Psoas muscle (tissue), 8 donors: ENCODE measurements around the gene AIDA. TPM values are rescaled to one million over a fixed set of nuclear protein-coding genes. Genes with fewer than 3 reads are reported as not detected.

Source experiments
- ATAC-seq, 4 donors: fragments of 200-7000 bp; cut with Tn5 transposase; one replicate each; pipeline ENCODE4 v1.9.1; 2020; ENCODE audit warnings: moderate library complexity in 3 of 4, mild to moderate bottlenecking in 2 of 4
- DNase-seq, 2 donors: peaks; one replicate each; pipeline ENCODE4 v3.0.0-alpha.2; 2020
- H3K27ac ChIP-seq: fragments of 200-600 bp; one replicate; pipeline ENCODE4 v1.8.0; 2022
- H3K27me3 ChIP-seq, 3 donors: fragments of 200-600 bp in 1 of 3; one replicate each; pipeline versions ENCODE4 v1.6.1 to v1.8.0; 2013 to 2022; ENCODE audit warnings: low read length in 2 of 3, mild to moderate bottlenecking in 2 of 3, moderate library complexity in 1 of 3; ENCODE audit not compliant: insufficient read depth in 3 of 3
- H3K36me3 ChIP-seq, 2 donors: fragments of 200-600 bp in 1 of 2; one replicate each; pipeline versions ENCODE4 v1.6.1 to v1.8.0; 2013 to 2022; ENCODE audit warnings: low read depth in 1 of 2, mild to moderate bottlenecking in 1 of 2, moderate library complexity in 1 of 2; ENCODE audit not compliant: insufficient read depth in 1 of 2
- H3K4me1 ChIP-seq: fragments of 200-600 bp; one replicate; pipeline ENCODE4 v1.8.0; 2022
- H3K4me3 ChIP-seq: fragments of 200-600 bp; one replicate; pipeline ENCODE4 v1.8.0; 2022; ENCODE audit warnings: mild to moderate bottlenecking
- H3K9me3 ChIP-seq: fragments of 200-600 bp; one replicate; pipeline ENCODE4 v1.8.0; 2022
- CTCF ChIP-seq: fragments of 200-600 bp; IDR thresholded peaks from one replicate; pipeline ENCODE4 v1.8.0; 2022; ENCODE audit warnings: antibody characterized with exemption
- WGBS, 3 donors: extraction: QIAGEN DNeasy Blood & Tissue Kit; methylation state at CpG; one replicate each; pipeline versions ENCODE4 v1.1.6 to v1.1.7; 2013; 5-methylcytosine and 5-hydroxymethylcytosine counted together
- intact Hi-C, 2 donors: fragments of 100-400 bp; cut with DNase I; formaldehyde crosslinking; loops; one replicate each; pipeline versions ENCODE4 v1.11.0 to v1.14.2; 2022
- polyA plus RNA-seq, 3 donors: library from polyadenylated mRNA; stranded (reverse); fragments of 200-250 nt; gene quantifications; one replicate each; pipeline ENCODE4 v1.2.3, GENCODE V29; 2013
- total RNA-seq, 4 donors: library from RNA; stranded (reverse); fragmentation: NEBNext Ultra II Directional in 2 of 4; extraction: Animal tissue kit (Norgen Biotek cat#: 25700) in 2 of 4; gene quantifications; one replicate each; pipeline versions ENCODE4 v1.2.1 to v1.2.4, GENCODE V29; 2021 to 2023
- donor health status: healthy with polysubstance abuse.
- donor health status: DM: no; HTN: no; CAD: no; lungs with moderate emphysema.
- donor health status: Bipolar disorder and iron deficiency.
- donor health status: healthy.
- donor health status: DM: yes; HTN: yes; CAD: no.
- donor health status: DM: no; HTN: no; CAD: no.
- donor health status: DM: no; HTN: no; CAD: no.
- donor health status: DM: yes; HTN: yes; CAD: no.

Gene AIDA
- total and polyA plus RNA-seq, 7 donors: 17.8 to 57.9 (median 37.8) TPM

DNA sequence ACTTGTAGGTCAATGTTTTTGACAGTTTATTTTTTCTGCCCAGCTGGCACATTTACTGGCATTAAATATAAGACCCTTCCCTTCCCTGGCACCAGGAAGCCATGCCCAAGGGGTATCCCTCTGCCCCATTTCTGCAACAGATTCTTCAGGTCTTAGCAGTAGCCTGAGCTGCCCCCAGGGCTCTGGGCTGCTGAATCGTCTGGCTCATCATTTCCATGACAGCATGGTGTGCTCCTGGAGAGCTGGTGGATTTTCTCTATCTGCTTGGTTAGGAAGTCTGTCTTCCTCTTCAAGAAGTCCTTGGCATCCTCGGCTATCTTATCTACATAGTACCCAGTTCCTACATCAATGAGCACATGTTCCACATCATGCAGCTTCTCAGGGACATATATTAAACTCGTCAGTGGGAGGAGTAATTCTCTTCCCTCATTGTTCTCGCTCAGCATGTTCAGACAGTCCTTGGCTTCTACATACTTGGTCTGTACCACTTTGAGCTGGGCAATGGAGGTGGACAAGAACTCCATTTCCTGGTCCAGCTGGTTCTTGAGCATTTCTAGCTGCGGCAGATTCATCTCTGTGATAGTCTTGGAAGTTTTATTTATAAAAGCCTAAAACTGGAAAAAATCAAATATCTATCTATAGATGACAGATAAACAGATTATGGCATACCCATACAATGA, 70.9 kb downstream of the AIDA start:
- WGBS, 3 donors: 73 to 79% (median 76%) methylated on average over 5 of the region's 5 CpGs
- Histone ChIP-seq H3K9me3 (no peaks in the 10 kb centered on the region), H3K27me3 (no peaks in the 10 kb centered on the region), H3K27ac (no peak overlapping the region), H3K36me3 (peaks cover 0 to 46% of the 10 kb centered on the region in 2 donors), H3K4me1 (peaks cover 10% of the 10 kb centered on the region), H3K4me3 (no peak overlapping the region)
- no peak for ATAC-seq
- intact Hi-C loops: no loop called here
- DNase-seq: no peak
- no peak for TF ChIP-seq CTCF

GRCh38 chr1:222634180-222635013, 77.9 kb downstream of the AIDA start:
- intact Hi-C loops: loop anchor here (1.0 to 5.0 kb wide), 3 partner anchors 167 to 172 kb away; no protein-coding TSS in a partner anchor
- no peak overlapping the region for H3K4me3 ChIP-seq
- no peaks in the 10 kb centered on the region for H3K9me3 ChIP-seq
- H3K27ac ChIP-seq: peak overlapping the region; percentile 20
- no peak for DNase-seq
- no peaks in the 10 kb centered on the region for H3K27me3 ChIP-seq
- H3K4me1 ChIP-seq: no peaks in the 10 kb centered on the region
- H3K36me3 ChIP-seq: peaks cover 3 to 87% of the 10 kb centered on the region in 2 donors
- ATAC-seq: peak; percentile 67 to 93 (median 76)
- WGBS, 3 donors: 47 to 55% (median 47%) methylated on average over 7 of the region's 7 CpGs
- TF ChIP-seq CTCF: peak; percentile 91

DNA sequence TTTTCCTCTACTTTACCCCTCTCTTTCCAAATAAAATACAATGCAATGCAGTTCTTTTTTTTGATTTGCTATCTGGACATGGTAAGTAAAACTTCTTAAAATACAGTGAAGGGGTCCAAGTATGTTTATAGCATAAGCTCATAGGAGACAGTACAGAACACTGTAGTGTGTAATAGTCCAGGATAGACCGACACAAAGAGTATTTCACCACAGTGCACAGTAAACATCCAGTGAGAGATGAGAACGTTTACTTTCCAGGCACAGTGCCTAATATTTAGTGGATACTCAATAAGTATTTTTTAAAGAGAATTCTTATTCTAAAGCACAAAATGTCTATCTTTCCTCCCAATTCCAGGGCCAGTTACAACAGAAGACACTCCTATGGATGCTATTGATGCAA, 79.5 kb downstream of the AIDA start:
- intact Hi-C loops: loop anchor here in 1 of 2 donors (5.0 kb wide), 1 partner anchor 165 kb away; no protein-coding TSS in a partner anchor
- TF ChIP-seq CTCF: no peak

DNA sequence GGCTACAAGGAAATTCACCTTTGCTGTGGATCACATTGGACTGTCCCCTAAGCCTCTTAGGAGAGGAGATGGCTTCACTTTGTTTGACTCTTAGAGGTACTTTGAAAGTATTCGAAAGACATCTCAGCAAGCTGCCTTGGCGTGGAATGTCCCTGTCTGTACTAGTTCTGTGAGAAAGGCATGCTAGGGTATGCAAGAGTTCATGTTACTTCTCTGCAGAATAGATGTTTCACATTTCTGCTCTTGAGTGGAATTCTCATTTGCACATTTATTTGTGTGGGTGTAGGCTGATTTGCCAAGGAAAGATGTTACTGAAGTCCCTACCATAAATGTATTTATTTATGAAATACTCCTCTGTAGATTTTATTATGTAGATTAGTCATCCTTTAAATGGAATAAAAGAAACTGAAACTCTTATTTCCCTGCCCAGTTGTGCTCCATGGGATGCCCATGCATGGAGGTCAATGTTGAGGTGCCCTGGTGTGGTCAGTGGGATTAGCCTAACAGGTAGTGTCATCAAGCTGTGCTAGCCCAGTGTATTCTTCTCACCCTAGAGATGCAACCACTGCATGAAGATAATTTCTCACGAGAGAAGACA, 80.6 kb downstream of the AIDA start:
- Histone ChIP-seq H3K27me3 (no peaks in the 10 kb centered on the region), H3K36me3 (peaks cover 10 to 94% of the 10 kb centered on the region in 2 donors), H3K4me3 (no peak overlapping the region), H3K9me3 (no peaks in the 10 kb centered on the region), H3K4me1 (no peaks in the 10 kb centered on the region), H3K27ac (no peak overlapping the region)
- DNase-seq: no peak
- intact Hi-C loops: loop anchor here in 1 of 2 donors (5.0 kb wide), 1 partner anchor 164 kb away; no protein-coding TSS in a partner anchor
- WGBS, 3 donors: 90 to 94% (median 93%) methylated on average over 3 of the region's 3 CpGs
- TF ChIP-seq CTCF: no peak
- no peak for ATAC-seq

More for the DNA sequence above, 79.5 kb downstream of the AIDA start:
- no peaks in the 10 kb centered on the region for H3K9me3 ChIP-seq
- 56 to 81% (median 66%) methylated on average over 2 of the region's 2 CpGs for WGBS, 3 donors
- H3K27ac ChIP-seq: no peak overlapping the region
- H3K36me3 ChIP-seq: peaks cover 10 to 92% of the 10 kb centered on the region in 2 donors
- ATAC-seq (no peak), DNase-seq (no peak)
- H3K4me1 ChIP-seq: no peaks in the 10 kb centered on the region
- no peak overlapping the region for H3K4me3 ChIP-seq
- H3K27me3 ChIP-seq: no peaks in the 10 kb centered on the region
